Vagina (tissue), 2 donors: ENCODE results near the gene ATMIN.

Source experiments
- POLR2A ChIP-seq, 2 donors: fragments of 450-650 bp; IDR thresholded peaks; one replicate each; pipeline ENCODE4 v1.6.1; 2017; ENCODE audit warnings: antibody characterized with exemption in 2 of 2, mild to moderate bottlenecking in 2 of 2, moderate library complexity in 2 of 2
- POLR2AphosphoS5 ChIP-seq, 2 donors: sonication (generic); formaldehyde crosslinking; IDR thresholded peaks; one replicate each; pipeline ENCODE4 v1.9.0; 2017; ENCODE audit warnings: antibody characterized with exemption in 2 of 2, mild to moderate bottlenecking in 2 of 2, low read depth in 1 of 2; ENCODE audit not compliant: insufficient read depth in 1 of 2
- TF ChIP-seq, protein P1 (sequence below), 3 experiments: fragments of 450-650 bp in 2 of 3; fragments of 200-600 bp in 1 of 3; sonication (generic) in 1 of 3; IDR thresholded peaks; one replicate each; pipeline ENCODE4 v1.5.1; 2017 to 2019; ENCODE audit warnings: antibody characterized with exemption in 3 of 3, mild to moderate bottlenecking in 2 of 3, moderate library complexity in 2 of 3

DNA sequence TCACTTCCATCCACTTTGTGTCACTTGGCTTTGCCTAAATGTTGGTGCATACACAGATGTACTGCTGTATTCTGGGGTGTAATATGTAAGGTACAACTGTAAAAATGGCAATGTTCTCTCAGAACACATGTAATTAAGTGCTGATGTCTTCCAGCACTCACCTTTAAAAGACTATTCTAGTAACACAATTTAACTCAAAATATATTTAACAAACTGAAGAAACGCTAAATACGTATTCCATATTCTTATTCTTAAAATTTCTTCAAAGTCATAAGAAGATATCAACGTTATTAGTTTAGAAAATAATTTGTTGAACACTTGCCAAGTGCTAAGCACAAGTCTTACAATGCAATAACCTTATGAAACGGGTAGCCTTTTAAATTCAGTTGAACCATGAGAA is 32.6 kb upstream of the ATMIN start:
- TF ChIP-seq, protein P1, sequence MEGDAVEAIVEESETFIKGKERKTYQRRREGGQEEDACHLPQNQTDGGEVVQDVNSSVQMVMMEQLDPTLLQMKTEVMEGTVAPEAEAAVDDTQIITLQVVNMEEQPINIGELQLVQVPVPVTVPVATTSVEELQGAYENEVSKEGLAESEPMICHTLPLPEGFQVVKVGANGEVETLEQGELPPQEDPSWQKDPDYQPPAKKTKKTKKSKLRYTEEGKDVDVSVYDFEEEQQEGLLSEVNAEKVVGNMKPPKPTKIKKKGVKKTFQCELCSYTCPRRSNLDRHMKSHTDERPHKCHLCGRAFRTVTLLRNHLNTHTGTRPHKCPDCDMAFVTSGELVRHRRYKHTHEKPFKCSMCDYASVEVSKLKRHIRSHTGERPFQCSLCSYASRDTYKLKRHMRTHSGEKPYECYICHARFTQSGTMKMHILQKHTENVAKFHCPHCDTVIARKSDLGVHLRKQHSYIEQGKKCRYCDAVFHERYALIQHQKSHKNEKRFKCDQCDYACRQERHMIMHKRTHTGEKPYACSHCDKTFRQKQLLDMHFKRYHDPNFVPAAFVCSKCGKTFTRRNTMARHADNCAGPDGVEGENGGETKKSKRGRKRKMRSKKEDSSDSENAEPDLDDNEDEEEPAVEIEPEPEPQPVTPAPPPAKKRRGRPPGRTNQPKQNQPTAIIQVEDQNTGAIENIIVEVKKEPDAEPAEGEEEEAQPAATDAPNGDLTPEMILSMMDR (IDR thresholded peaks at IDR 0.05): no peak
- TF ChIP-seq POLR2A (IDR thresholded peaks at IDR 0.05) (no peak), POLR2AphosphoS5 (IDR thresholded peaks at IDR 0.05; ENCODE audit: insufficient read depth in 1 of 2, low read depth in 1 of 2) (no peak)
